DOHH2 (cell line): ENCODE data around the gene MDFIC.

Experiments
- H3F3A ChIP-seq: fragments of 200-600 bp; sonication (generic), shearing (Covaris generic); 2 replicates; pipeline ENCODE4 v1.6.0; 2016; ENCODE audit warnings: antibody characterized with exemption, mild to moderate bottlenecking; ENCODE audit not compliant: control insufficient read depth, insufficient read depth
- H3K27ac ChIP-seq: fragments of 200-600 bp; sonication (generic); 2 replicates; pipeline ENCODE4 v1.5.1; 2014; ENCODE audit warnings: low read depth, mild to moderate bottlenecking, low read length, moderate library complexity
- H3K27me3 ChIP-seq: fragments of 200-600 bp; sonication (generic); 2 replicates; pipeline ENCODE4 v1.6.1; 2014; ENCODE audit warnings: mild to moderate bottlenecking, low read length, mixed read lengths; ENCODE audit not compliant: control insufficient read depth
- H3K36me3 ChIP-seq: fragments of 200-600 bp; sonication (generic); 2 replicates; pipeline ENCODE4 v1.6.1; 2014; ENCODE audit warnings: mild to moderate bottlenecking, low read length, moderate library complexity, mixed read lengths; ENCODE audit not compliant: control insufficient read depth
- H3K4me1 ChIP-seq: fragments of 200-600 bp; sonication (generic); 2 replicates; pipeline ENCODE4 v1.6.1; 2014; ENCODE audit warnings: mild to moderate bottlenecking, low read length, mixed read lengths; ENCODE audit not compliant: control insufficient read depth
- H3K4me2 ChIP-seq: fragments of 200-600 bp; sonication (generic); 2 replicates; pipeline ENCODE4 v1.6.0; 2014; ENCODE audit warnings: mild to moderate bottlenecking, low read length, moderate library complexity
- H3K4me3 ChIP-seq: fragments of 200-600 bp; sonication (generic); 2 replicates; pipeline ENCODE4 v1.5.1; 2014; ENCODE audit warnings: mild to moderate bottlenecking, low read length, mixed read lengths
- H3K79me2 ChIP-seq: fragments of 200-600 bp; sonication (generic); 2 replicates; pipeline ENCODE4 v1.6.1; 2014; ENCODE audit warnings: mild to moderate bottlenecking, low read length, mixed read lengths; ENCODE audit not compliant: control insufficient read depth
- H3K9me2 ChIP-seq: fragments of 200-600 bp; sonication (generic); replicated peaks from 2 replicates; pipeline ENCODE4 v1.6.1; 2014; ENCODE audit warnings: mild to moderate bottlenecking, low read length, mixed read lengths; ENCODE audit not compliant: control insufficient read depth
- H3K9me3 ChIP-seq: fragments of 200-600 bp; sonication (generic); 2 replicates; pipeline ENCODE4 v1.6.1; 2014; ENCODE audit warnings: antibody characterized with exemption, low read length, mixed read lengths; ENCODE audit not compliant: control insufficient read depth, insufficient read depth
- H4K20me1 ChIP-seq: fragments of 200-600 bp; sonication (generic); 2 replicates; pipeline ENCODE4 v1.6.0; 2014; ENCODE audit warnings: low read depth, mild to moderate bottlenecking, antibody characterized with exemption, low read length, moderate library complexity; ENCODE audit not compliant: control insufficient read depth, insufficient read depth
- EZH2phosphoT487 ChIP-seq: fragments of 200-600 bp; sonication (generic); IDR thresholded peaks from 2 replicates; pipeline ENCODE4 v1.6.1; 2017; ENCODE audit warnings: borderline replicate concordance, mild to moderate bottlenecking, antibody characterized with exemption, low read length, moderate library complexity, mixed read lengths
- TF ChIP-seq, protein P1 (sequence below): fragments of 200-600 bp; sonication (generic); IDR thresholded peaks from one replicate; pipeline ENCODE4 v1.5.1; 2014; ENCODE audit warnings: antibody characterized with exemption, mild to moderate bottlenecking, low read depth, low read length; ENCODE audit not compliant: poor library complexity, severe bottlenecking

Gene MDFIC

DNA sequence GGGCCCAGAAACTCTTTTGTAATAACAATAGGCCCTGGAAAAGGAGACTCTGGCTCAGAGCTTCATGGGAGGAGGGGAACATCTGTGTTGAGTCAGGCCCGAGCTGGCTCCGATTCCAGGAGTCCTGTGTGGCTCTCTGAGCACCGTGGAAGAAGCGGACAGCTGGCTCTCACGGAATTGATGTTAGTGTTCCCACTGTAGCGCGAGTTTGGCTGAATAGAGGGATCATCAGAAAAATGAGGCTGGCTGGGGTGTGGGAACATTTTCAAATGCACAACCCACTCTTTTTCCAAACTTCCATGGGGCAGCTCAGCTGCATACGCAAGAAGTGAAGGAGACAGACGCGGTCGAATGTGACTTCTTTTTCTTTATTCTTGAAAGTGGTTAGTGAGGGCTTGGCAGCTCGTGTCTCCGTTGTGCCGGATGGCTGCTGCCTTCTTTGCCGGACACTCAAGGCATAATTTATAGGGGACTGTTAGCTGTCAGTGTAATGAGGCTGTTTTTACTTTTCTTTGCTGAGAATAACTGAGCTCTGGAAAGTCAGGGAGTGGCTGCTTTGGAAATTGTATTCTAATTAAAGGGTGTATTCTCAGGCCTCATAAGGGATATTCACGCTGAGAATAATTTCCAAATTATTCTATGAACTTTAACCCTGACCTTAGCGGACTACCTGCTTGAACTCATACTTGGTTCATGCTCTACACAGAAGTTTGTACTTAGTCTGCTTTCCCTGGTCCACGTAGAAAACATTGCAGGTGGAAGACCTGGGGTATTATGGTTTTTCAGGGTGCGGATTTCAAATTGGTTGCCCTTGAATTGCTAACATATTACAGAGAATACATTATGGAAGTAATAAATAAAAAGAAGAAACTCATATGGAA lies 23.1 kb downstream of the MDFIC start:
- Histone ChIP-seq H3K4me3 (no peak overlapping the region), H3K4me2 (no peak overlapping the region), H3K9me2 (no peaks in the 10 kb centered on the region), H3F3A (no peaks in the 10 kb centered on the region), H4K20me1 (no peaks in the 10 kb centered on the region), H3K27ac (no peak overlapping the region), H3K27me3 (no peaks in the 10 kb centered on the region), H3K9me3 (no peaks in the 10 kb centered on the region), H3K36me3 (peaks cover 3% of the 10 kb centered on the region; the same call in 1 of the 2 replicates), H3K4me1 (peaks cover 18% of the 10 kb centered on the region), H3K79me2 (no peaks in the 10 kb centered on the region)
- TF ChIP-seq, protein P1, sequence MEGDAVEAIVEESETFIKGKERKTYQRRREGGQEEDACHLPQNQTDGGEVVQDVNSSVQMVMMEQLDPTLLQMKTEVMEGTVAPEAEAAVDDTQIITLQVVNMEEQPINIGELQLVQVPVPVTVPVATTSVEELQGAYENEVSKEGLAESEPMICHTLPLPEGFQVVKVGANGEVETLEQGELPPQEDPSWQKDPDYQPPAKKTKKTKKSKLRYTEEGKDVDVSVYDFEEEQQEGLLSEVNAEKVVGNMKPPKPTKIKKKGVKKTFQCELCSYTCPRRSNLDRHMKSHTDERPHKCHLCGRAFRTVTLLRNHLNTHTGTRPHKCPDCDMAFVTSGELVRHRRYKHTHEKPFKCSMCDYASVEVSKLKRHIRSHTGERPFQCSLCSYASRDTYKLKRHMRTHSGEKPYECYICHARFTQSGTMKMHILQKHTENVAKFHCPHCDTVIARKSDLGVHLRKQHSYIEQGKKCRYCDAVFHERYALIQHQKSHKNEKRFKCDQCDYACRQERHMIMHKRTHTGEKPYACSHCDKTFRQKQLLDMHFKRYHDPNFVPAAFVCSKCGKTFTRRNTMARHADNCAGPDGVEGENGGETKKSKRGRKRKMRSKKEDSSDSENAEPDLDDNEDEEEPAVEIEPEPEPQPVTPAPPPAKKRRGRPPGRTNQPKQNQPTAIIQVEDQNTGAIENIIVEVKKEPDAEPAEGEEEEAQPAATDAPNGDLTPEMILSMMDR, result no peak
- no peak for TF ChIP-seq EZH2phosphoT487

DNA sequence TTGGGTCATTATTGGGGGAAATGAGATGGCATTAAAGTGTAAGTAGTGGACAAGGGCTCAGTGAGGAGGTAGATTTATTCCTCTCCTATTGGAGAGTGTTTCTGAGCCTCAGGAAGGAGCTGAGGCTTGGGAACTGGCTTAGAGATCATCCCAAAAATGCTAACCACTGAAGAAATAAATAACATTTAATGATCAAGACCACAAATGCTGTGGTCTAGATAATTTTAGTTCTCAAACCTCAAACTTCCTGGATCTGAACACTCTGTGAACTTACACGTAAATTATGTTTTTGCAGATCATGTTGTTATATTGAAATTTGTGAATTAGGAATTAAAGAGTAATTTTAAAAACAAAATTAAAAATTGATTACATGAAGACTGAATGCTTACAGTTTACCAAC lies 27.3 kb downstream of the MDFIC start:
- Histone ChIP-seq H3F3A (no peaks in the 10 kb centered on the region), H3K27me3 (no peaks in the 10 kb centered on the region), H3K9me2 (no peaks in the 10 kb centered on the region), H3K4me2 (peak overlapping the region; percentile 31), H3K36me3 (no peaks in the 10 kb centered on the region), H3K27ac (no peak overlapping the region), H3K4me3 (no peak overlapping the region), H3K79me2 (no peaks in the 10 kb centered on the region), H3K4me1 (peaks cover 15% of the 10 kb centered on the region), H3K9me3 (no peaks in the 10 kb centered on the region), H4K20me1 (no peaks in the 10 kb centered on the region)
- no peak for TF ChIP-seq EZH2phosphoT487
- TF ChIP-seq, protein P1, result no peak

DNA sequence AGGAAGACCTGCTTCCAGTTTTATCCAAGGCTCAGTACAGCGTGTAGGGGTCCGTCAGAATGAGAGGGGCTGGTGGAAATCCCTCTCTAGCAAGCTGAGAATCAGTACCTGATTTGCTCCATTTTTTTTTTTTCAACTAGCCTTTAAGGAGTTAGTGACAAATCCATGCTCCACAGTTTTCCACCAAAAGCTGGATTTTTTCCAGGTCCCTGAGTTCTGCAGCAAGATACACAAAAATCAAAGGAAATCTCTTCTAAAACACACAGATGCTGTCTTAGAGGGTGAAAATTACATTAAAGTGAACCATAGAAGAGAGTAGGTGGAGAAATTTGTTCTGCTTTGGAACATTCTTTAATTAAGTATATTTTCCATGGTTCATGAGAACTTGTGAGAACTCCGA lies 30.4 kb downstream of the MDFIC start:
- Histone ChIP-seq H4K20me1 (no peaks in the 10 kb centered on the region), H3K79me2 (no peaks in the 10 kb centered on the region), H3K4me1 (peaks cover 15% of the 10 kb centered on the region), H3K4me3 (no peak overlapping the region), H3K4me2 (no peak overlapping the region), H3K9me2 (no peaks in the 10 kb centered on the region), H3K27me3 (no peaks in the 10 kb centered on the region), H3K9me3 (no peaks in the 10 kb centered on the region), H3F3A (no peaks in the 10 kb centered on the region), H3K27ac (no peak overlapping the region), H3K36me3 (no peaks in the 10 kb centered on the region)
- no peak for TF ChIP-seq EZH2phosphoT487
- TF ChIP-seq, protein P1, result no peak
